H1 (cell line): ENCODE results near the gene CDH12. TPM values are rescaled to one million over a fixed set of nuclear protein-coding genes. Genes with fewer than 3 reads are reported as not detected.

Experiments
- EGR1 ChIP-seq: IDR thresholded peaks from 2 replicates; pipeline ENCODE4 v1.6.1; 2011; ENCODE audit warnings: low read depth, low read length, borderline replicate concordance
- KDM4A ChIP-seq: IDR thresholded peaks from one replicate; pipeline ENCODE4 v1.7.1; 2012; ENCODE audit warnings: low read depth, mild to moderate bottlenecking, moderate library complexity, low read length, inconsistent platforms; ENCODE audit not compliant: severe bottlenecking
- polyA plus RNA-seq, 7 experiments: library from polyadenylated mRNA; depleted of rRNA in 3 of 7; stranded (reverse) in 5 of 7; unstranded in 2 of 7; fragments of >200 nt in 5 of 7; fragments of 200-250 nt in 2 of 7; gene quantifications; 1 replicate in 5 of 7; 2 replicates in 1 of 7; 4 replicates in 1 of 7; pipeline versions ENCODE4 v1.2.1 to v1.2.3, GENCODE V29; 2011 to 2013; ENCODE audit warnings: missing spikeins in 2 of 7, mixed read lengths in 2 of 7
- total RNA-seq: library from RNA; stranded (reverse); fragmentation: NEBNext Ultra II Directional; extraction: Animal tissue kit (Norgen Biotek cat#: 25700); gene quantifications from 2 replicates; pipeline ENCODE4 v1.2.1, GENCODE V29; 2021

The CDH12 gene
- total and polyA plus RNA-seq, 2 of the 8 experiments (the other 6 are each of a cell fraction or from before 2014, with no cell fraction given), result 0.03 TPM; not detected in 1

DNA sequence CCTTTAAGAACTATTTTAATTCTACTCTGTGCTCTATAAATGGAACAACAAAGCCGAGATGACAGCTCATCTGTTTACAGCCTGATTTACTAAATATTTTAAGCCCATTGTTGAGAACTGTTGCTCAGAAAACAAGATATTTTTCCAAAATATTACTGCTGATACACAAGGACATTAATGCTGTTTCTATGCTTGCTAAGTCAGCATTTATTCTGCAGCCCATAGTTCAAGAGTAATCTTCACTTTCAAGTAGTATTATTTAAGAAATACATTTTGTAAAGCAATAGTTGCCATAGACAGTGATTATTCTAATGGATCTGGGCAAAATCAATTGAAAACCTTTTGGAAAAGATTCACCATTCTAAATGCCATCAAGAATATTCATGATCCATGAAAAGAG is 208.3 kb downstream of the CDH12 start (continued):
- TF ChIP-seq KDM4A (no peak), EGR1 (no peak)
